ENCODE data around the gene SLC16A8.

SLC16A8 gene

GRCh38 chr22:38111925-38112355 is 28.0 kb upstream of the SLC16A8 start:
- no peak for DNase-seq

- DNase-seq: no peak
Measured at GRCh38 chr22:38110863-38111852, 27.2 kb upstream of the SLC16A8 start.

- DNase-seq: no peak
Measured at GRCh38 chr22:38110008-38110862, 26.3 kb upstream of the SLC16A8 start, which contains the start of gene BAIAP2L2. BAIAP2L2 (minus strand) TSS chr22:38110684; CDS start chr22:38110525, 159 bp downstream.

- DNase-seq: no peak
Measured at GRCh38 chr22:38109371-38110001, 25.5 kb upstream of the SLC16A8 start.

DNA sequence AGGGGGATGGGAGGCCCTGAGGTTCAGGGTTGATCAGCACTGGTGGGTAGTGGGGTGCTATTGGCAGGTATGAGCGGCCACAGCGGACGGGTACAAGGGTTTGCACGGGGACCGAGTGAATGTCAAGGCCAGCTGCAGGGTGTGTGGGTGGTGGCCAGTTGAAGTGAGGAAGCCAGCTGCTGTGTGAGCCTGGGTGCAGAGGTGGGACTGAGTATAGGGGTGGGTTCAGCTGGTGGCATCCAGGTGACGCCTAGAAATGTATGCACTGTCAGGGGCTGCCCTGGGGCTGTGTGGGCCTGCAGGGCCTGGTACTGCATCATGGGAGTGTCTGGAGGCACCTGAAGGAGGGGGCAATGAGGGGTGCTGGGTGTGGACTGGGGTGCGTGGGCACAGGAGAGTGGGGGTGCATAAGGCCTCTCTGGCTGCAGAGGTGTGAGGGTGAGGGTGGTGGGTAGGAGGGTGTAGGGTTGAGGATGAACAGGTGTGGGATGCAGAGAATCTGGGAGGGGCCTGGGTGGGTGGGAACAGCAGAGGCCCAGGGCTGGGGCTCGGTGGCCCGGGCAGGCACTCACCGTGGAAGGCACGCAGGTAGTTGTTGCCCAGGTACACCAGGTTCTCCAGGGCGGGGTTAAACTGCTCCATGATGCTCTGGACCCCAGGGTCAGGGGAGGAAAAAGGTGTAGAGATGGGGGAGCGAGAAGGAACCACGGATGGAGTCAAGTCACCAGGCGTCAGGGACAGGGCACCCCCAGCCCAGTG is 24.8 kb upstream of the SLC16A8 start:
- no peak for DNase-seq

- DNase-seq: no peak
Measured at GRCh38 chr22:38107692-38108515, 23.9 kb upstream of the SLC16A8 start.

- DNase-seq: no peak
Measured at GRCh38 chr22:38106814-38107578, 23.0 kb upstream of the SLC16A8 start.

- DNase-seq: no peak
Measured at GRCh38 chr22:38104084-38104483, 20.1 kb upstream of the SLC16A8 start.

GRCh38 chr22:38103641-38104040 is 19.7 kb upstream of the SLC16A8 start:
- no peak for DNase-seq

DNA sequence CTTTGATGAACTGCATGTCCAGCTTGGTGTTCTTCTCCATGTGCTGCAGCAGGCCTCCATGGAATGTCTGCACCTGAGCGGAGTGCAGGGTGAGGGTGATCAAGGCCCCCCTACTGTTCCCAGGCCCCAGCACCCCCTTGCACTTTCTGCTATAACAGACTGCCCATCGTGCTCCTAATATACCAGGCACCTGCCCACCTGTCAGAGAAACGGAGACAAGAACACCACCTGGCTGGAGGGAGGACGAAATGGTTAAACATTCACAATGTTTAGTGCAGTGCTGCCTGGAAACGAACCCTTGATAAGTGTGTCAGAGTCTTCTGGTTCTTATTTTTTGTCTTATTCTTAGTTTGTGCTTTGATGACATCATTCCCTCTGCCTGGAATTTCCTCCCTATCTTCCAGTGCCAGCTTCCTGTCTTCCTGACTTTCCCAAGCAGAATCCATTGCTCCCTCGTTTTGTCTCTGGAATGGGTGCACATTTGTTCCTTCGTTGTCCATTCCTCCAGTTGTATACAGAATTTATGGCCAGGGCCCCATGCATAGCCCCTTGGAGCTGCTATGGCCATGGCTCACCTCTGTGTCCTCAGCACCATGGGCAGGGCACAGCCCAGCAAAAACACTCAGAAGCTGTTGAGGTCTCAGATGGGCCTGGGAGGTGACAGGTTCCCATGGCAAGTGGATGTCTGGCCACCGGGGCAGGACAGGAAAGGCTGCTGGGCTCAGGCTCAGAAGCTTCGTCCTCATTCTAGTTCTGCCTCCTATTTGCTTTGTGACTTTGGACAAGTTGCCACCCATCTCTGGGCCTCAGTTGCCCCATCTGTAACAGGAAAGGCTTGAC is 14.6 kb upstream of the SLC16A8 start:
- DNase-seq: no peak

DNA sequence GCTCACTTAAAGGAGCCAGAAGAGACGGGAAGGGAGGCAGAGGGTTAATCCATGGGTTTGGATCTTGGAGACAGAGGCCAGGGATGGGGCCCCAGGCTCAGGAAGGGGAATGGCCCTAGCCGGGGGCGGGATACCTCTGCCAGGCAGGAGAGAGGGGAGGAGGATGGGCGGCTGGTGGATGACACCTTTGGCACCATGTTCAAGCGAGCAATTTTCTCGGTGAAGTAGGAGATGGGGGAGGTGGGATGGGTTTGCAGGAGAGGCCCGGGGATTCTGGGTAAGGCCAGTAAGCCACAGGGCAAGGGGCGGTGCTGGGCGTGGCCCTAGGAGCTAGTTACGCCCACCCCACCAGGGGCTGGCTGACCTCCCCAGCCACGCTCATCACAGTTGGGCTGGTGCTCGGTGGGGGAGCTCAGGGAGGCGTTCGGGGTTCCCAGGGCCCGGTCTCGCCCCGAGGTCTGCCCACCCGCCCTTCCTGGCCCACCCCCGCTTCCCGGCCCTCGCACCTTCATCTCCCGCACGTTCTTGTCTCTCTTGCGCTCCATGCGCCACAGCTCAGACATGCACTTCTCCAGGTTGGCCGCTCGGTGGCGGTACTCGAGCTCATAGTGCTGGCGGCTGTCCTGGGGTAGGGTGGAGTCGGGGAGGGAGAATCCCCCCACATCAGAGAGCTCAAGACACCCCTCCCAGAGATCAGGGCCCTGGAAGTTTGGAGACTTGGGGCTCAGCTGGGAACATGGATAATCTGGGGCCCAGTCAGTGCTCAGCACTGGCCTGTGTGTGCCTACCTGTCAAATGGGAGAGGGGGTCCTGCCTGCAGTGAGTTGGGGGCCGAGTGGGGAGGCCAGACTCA is 13.8 kb upstream of the SLC16A8 start:
- no peak for DNase-seq

- no peak for DNase-seq
Measured at GRCh38 chr22:38097058-38097457, 13.1 kb upstream of the SLC16A8 start.

DNA sequence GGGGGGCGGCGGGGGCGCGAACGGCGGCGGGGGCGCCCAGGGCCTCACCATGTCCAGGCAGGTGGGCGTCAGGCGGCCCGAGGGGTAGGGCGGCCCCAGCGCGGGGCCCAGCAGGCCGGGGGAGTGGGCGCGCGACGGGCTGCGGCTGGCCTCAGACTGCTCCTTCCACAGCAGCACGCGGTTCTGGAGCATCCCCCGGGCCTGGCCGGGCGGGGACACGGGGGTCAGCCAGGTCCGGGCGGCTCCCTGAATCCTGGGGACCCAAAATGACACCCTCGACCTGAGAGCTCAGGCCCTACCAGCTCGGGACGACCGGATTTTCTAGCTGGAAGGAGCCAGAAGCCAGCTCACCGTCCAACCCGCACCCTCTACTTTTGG is 5.5 kb upstream of the SLC16A8 start:
- no peak for DNase-seq

GRCh38 chr22:38088629-38089473 is 4.9 kb upstream of the SLC16A8 start:
- no peak for DNase-seq

- no peak for DNase-seq
Measured at GRCh38 chr22:38087855-38088254, 3.9 kb upstream of the SLC16A8 start.

- no peak for DNase-seq
Measured at GRCh38 chr22:38086942-38087341, 3.0 kb upstream of the SLC16A8 start.

DNA sequence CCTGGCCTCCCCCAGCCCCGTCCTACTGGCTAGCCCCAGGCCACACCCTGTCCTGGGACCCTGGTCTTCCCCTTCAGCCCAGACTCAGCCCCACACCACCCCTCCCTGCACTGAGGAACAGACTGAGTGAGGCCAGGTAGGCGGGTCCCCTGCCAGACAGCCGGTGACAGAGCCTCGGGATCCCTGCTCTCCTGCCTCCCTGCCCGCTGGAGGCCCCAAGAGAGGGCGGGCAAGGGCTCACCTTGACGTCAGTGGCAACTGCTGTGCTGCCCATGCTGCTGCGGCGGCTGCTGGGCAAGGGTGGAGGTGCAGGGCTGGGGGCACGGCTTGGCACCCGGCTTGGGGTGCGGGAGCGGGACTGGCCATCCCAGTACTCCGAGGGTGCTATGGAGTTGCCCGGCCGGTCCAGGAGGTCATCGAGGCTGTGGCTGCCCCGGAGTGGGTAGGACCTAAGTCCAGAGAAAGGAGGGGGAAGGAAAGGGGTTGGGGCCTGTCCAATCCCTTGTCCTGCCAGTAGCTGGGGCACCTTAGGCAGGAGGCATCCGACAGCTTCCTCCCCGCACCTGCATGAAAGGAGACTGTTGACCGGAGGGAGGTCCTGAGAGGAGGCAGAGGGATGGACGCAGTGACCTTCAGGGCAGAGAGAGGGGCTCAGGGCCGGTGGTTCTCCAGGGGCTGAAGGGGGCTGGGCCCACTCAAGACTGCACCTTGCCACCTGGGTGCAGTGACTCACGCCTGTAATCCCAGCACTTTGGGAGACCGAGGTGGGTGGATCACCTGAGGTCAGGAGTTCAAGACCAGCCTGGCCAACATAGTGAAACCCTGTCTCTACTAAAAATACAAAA is 2.2 kb upstream of the SLC16A8 start:
- no peak for DNase-seq
